Measurements from ENCODE around the gene ASNS.

DNA sequence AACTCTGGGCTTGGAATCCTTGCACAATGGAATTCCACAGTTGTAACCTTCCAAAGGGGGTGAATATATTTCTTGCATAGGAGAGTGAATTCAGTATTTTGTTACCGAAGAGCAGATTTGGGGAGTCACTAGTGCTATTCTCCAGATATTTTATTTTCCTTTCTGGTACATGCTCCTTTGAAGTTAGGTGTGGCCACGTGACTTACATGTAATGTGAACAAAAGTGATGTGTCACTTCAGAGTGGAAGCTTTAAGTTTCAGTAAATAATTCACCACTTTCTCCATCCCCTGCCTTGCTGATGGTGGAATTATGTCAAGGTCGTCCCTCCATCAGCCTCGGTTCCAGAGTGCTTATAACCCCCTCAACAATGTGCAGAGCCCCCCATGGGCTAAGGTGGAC is 25.3 kb downstream of the ASNS start:
- TF ChIP-seq POLR2A (IDR thresholded peaks at IDR 0.05; ENCODE audit: extremely low read depth, insufficient read length) (no peak), MYC (IDR thresholded peaks at IDR 0.05; ENCODE audit: low read depth, low read length) (no peak)
- TF ChIP-seq, protein P1, sequence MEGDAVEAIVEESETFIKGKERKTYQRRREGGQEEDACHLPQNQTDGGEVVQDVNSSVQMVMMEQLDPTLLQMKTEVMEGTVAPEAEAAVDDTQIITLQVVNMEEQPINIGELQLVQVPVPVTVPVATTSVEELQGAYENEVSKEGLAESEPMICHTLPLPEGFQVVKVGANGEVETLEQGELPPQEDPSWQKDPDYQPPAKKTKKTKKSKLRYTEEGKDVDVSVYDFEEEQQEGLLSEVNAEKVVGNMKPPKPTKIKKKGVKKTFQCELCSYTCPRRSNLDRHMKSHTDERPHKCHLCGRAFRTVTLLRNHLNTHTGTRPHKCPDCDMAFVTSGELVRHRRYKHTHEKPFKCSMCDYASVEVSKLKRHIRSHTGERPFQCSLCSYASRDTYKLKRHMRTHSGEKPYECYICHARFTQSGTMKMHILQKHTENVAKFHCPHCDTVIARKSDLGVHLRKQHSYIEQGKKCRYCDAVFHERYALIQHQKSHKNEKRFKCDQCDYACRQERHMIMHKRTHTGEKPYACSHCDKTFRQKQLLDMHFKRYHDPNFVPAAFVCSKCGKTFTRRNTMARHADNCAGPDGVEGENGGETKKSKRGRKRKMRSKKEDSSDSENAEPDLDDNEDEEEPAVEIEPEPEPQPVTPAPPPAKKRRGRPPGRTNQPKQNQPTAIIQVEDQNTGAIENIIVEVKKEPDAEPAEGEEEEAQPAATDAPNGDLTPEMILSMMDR (IDR thresholded peaks at IDR 0.05; ENCODE audit: low read depth, low read length), result no peak
- TF ChIP-seq, protein P2, sequence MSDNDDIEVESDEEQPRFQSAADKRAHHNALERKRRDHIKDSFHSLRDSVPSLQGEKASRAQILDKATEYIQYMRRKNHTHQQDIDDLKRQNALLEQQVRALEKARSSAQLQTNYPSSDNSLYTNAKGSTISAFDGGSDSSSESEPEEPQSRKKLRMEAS (IDR thresholded peaks at IDR 0.05; ENCODE audit: low read depth, low read length), result no peak

Measured in NB4 (cell line).